HG03108 (cell line): ENCODE measurements around the gene PLVAP.

ENCODE experiments used
- ATAC-seq: cut with Tn5 transposase; IDR thresholded peaks from one replicate; pipeline ENCODE4 v1.9.1; 2021; ENCODE audit warnings: moderate library complexity; ENCODE audit not compliant: unreplicated experiment

The PLVAP gene

DNA sequence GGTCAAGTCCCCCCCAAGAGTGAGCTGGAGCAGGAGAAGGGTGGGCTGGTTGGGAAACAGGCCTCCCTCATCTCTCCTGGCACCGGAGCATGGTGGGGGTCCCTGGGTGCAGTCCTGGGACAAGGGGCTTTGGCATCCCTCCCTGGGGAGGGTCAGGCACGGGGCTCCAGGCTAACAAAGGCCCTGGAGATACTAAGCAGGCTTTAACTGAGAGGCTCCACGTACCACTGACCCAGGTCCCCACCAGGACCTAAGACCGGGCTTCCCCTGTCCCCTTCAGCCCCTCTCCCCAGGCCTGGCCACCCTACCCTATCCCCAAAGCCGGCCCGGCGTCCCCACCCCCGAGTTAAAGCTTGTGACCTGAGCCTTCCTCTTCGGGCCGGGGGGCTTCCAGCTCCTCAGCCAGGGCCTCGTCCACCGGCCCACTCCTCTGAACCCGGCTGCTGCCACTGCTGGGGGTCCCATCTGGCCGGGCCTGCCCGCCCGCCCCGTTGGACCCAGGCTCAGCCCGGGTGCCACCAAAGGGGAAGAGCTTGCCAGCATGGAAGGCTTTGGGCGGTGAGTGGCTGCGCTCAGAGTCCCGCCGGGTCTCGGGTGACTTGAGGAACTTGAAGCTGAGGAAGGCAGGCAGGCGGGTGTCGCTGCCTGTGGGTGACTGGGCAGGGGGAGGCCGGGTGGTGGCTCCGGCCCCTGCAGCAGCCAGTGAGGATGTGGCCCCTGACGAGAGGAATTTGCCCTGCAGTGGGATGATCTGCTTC lies 52.6 kb downstream of the PLVAP start:
- no peak for ATAC-seq

DNA sequence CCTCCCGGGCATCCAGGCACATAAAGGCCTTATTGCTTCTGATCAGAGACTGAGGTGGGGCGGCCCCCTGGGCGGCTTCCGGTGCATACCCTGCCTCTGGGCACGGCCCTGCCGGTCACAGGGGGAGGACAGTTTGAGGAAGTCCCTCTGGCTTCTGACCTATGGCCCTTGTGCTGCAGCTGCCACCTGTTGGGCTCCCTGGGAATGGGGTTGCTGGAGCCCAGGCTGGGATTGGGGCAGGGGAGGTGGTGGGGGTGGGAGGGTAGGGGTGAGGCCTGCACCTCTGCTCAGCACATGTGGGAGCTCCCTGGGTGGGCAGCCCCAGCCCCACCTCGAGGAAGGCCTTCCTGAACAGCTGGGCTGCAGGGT lies 53.2 kb downstream of the PLVAP start:
- ATAC-seq, result no peak

DNA sequence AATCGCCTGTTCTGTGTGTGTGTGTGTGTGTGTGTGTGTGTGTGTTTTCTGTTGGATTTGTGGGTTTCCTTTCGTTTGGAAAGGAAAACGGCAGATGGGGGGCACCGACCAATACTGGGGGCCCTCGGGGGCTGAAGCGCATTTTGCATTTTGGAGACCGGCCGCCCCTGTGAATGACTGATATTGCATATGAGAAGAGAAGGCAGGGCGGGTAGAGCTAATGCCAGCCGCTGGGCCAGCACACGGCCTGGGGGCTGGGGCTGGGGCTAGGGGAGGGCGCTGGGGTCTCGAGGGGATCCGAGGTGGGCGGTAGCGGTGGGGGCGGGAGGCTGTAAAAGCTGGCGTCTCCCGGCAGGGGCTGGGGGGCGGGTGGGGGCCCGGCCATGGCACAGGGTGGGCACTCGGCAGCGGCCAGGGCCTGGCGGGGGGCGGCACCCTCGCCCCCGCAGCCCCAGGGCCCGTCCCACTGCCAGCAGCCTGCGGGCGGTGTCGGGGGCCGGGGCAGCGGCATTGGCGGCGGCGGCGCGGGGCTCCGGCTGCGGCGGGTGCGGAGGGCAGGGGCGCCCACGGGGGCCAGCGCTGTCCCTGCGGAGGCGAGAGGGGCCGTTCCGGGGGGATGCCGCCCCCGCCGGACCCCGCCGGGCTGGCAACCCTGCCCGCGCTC lies 53.7 kb downstream of the PLVAP start:
- no peak for ATAC-seq

DNA sequence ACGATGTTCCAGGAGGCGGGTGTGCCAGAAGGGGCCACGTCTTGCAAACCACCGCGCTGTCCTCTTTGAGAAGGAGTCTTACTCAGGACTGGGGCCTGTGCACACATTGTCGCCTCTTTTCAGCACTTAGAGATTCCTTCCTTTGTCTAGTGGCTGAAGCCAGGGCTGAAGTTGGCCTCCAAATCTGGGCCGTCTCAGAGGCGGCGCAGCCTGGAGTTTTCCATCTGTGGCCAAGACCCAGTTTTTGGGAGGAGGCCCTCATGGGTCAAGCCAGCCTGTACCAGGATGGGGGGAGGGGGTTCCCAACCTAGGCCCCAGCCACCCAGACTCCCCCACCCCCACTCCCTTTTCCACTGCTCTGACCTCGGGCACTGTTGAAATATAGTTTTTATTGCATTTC lies 54.3 kb downstream of the PLVAP start:
- ATAC-seq, result no peak

DNA sequence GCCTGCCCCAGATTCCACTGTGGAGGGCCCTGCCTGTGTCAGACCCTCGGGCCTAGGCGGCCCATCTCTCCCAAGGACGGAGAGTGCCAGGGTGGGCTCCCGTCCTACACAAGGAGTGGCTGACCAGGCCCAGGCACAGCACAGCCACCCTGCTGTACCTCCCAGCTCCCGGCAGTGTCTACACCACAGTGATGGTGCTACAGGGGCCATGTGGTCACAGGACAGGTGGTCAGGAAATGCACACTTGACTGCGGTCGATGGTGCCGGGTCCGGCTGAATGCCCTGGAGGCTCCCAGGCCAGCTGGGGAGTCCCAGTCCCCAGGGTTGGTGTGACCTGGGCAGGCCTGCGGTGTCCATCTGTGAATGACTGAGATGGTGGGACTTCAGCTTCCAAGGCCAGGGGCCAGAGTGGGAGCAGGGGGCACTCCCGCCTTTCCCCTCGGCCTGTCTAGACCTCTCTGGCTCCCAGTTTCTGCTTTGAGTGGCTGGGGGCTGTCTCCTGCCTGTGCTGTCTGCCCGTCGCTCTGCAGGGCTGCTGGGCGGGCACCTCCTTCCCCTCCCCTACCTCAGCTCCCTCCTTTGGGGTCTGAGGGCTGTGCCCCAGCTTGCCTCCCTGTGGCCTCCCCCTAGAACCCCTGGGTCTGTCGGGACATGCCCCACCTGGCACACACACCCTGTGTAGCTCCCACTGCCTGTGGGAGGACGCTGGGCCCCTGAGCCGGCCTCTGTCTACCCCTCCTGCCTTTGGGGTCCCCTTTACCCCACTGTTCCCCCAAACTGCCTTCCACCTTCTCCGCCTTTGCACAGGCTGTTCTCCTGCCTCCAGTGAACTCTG lies 55.3 kb downstream of the PLVAP start:
- ATAC-seq, result no peak

DNA sequence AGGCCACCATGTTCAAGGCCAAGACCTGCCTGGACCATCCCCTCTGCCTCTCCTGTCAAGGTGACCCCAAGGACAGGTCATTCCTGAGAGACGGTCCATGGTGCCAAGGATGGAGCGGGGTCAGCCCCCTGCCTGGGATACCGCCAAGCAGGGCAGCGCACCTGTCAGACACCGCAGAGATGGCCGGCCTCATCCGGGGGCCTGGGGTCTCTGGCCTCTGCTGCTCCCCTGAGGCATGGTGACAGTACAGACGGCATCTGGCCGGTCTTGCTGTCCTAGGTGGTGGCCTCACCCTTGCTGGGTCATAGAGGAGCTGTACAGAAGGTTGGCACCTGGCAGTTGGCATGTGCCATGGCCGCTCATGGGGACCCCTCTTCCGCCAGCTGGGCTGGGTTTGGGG lies 56.7 kb downstream of the PLVAP start:
- ATAC-seq, result no peak

DNA sequence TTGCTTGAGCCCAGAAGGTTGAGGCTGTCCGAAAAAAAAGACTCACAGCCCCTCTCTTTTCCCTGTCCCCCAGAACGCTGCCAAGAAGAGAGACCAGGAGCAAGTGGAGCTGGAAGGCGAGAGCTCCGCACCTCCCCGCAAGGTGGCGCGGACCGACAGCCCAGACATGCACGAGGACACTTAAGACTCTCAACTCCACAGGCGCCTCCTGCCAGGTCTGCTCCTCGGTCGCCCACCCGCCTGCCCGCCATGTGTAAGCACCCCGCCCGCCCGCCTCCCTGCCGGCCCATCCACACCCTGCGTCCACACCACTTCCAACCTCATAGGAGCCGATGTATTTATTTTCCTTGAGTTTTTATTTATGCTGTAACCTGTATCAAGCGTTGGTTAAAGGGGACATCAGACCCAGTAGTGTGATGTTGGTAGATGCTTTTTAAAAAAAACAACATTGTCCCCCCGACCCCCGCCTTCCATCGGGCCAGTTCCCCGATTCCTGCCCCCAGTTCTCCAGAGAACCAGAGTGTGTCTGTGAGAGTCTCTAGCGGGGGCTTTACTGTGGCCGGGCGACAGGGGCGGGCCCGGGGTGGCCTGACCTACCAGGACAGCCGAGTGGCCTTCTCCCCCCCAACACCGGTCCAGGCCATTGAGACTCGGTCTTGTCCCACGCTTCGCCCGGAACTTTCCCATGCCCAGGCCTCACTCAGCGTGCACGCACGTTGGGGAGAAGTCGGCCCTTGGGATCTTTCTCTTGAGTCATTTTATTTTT lies 57.5 kb downstream of the PLVAP start:
- ATAC-seq, result no peak

DNA sequence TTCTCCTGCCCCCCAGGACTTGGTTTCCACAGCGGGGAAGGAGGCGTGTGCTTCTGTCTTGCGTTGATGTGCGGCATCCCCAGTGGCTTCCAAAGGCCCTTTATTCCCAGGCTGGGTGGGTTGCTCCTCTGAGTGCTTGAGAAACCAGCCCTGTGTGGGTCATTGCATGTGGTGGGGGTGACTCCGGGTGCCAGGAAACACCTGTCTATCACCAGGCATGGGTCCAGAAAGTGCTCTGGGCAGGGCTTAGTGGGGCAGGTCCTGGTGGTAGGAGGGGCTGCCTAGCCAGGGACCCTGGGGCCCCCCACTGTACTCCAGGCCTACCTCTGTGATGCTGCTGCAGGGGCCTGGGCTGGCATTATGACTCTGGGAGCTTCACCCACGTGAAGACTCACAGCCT lies 58.2 kb downstream of the PLVAP start:
- no peak for ATAC-seq

DNA sequence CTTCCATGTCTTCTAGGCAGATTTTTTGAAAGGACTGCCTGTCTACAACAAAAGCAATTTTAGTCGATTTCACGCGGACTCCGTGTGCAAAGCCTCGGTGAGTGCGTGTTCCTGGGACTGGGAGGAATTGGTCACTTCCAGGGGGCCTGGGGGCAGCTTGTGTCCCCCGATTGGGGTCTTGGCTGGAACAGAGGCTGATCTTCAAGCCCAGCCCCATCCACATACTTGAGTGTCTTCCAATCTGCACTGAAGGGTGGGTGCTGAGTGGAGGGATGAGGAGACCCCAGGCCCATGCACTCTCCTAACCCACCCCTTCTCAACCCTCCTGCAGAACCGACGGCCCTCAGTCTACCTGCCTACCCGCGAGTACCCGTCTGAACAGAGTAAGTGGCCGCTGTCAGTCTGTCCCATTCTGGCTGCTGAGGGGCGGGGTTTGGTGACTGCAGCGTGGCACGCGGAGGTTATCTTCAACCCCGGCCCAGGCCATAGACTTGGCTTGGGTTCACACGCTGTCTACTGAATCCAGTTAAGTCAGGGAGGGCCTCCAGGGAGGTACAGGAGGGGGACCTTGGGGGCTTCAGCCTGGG lies 63.0 kb downstream of the PLVAP start:
- no peak for ATAC-seq

DNA sequence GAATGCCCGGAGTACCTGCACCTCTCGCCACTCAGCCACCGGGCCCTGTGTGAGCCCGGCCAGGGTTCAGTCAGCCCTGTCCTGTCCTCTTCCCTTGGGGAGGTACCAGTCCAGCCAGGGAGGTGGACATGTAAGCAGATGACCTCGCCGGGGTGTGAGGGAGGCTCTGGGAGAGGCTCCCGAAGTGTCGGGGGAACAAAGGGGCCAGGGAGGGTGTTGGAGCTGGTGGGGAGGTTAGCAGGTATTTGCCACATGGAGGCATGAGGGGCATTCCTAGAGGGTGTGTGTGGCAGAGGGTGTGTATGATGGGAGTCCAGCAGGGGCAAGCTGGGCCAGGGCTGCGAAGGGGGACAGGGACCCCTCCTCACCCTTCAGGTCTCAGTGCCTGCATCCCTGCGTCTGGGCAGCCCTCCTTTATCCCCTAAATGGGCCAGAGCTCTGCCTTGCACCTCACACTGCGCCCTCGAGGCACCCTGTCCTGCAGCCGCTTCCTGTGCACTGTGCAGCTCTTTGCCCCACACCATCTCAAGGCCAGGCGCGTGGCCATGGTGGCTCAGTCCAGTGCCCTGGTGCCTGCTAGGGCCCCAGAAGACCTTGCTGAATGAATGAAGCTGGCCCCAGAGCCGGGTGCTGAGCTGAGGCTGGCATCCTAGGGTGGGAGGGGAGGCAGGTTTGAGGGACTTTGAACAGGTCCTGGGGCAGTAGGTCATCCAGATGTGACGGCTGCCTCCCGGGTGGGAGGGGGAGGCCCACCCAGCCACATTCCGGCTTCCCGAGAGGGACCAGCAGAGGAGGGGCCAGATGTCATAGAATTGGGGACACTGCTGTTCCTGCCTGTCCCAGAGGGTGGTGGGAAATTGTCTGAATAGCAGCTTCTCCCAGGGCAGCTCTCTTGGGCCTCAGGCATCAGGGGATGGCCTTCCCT lies 64.7 kb downstream of the PLVAP start:
- no peak for ATAC-seq

DNA sequence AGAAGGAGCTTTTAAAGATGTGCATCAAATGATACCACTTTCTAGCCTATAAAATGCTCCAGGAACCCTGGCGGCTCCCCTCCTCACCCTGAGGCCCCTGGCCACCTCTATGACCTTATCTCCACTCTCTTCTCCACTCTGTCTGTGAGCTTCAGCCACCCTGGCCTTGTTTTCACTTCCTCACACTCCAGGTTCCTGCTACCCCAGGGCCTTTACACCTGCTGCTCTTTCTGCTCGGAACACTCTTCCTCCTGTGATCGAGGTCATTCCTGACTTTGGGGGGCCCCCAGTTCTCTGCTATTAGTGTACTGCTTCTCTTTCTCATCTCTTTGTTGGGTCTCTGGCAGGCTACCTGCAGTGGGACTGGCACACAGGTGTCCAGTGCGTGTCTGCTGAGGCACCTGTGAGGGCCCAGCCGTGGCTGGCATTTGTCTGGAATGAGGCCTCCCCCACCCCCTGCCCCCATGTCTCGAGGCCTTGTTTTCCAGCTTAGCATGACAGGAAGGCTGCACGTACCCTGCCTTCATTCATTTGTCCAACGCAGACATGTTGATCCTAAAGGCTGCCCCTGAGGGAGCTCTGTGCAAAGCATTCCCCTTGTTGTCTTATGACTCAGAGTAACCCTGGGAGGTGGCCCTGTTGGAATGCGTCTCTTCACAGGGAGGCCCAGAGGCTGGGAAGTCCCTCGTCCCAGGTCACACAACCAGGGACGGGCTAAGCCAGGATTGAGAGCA lies 65.5 kb downstream of the PLVAP start:
- no peak for ATAC-seq

DNA sequence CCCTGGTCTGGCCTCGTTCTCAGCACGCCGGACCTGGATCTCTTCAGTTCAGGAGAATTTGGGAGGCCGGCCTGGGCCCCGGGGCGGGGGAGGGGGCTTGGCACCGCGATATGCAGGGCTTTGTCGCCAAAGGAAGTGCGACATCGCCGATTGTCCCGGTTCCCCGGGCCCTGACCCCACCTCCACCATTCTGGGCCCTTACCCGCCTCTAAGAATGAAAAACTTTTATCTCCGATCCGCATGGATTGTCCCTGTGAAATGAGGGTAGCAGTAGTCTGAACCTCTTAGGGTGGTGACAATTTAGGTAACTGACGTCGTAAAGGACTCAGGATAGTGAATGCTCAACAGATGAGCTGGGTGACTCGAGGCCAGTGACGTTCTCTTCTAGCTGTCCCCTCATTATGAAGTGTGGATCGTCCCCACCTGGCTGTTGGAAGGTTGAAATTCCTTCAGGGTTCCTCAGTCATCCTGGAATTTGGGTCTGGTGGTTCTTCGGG lies 67.1 kb downstream of the PLVAP start:
- ATAC-seq, result no peak

DNA sequence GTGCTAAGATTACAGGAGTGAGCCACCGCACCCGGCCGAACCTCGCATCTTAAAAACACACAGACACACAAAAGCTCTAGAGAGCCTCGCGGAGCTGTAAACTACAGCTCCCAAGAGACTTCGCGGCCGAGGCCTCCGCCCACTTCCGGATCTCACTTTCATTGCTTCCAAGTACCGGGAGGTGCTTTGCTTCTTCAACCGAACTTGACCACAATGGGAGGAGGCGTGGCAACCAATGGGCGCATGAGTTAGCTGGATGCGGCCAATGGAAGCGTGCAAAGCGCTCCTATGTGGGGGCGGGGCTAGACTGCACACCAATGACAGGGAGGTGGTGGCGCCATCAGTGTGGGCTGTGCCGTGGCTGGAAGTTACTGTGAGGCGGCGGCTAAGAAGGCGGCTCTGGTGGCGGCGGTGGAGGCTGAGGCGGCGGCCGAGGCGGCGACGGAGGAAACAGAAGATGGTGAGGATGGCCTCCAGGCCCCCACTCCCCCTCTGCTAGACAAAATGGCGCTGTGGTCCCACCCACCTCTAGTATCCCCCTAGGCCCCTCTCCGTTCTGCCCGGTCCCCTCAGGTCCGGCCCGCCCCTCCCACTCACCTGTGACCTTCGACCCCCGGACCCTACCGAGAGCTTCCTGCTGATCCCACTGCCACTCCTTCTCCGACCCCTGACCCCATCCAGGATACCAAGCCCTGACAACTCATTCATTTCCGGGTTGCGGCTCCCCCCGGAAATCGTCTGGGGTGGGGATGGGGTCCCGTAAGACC lies 67.8 kb downstream of the PLVAP start, which contains the start of gene DDA1:
Gene DDA1, plus strand, starts transcription at position 366 of the 767 bp plus-strand sequence. Its CDS starts 92 bp downstream, at position 458.
- ATAC-seq, result peak; percentile 45

DNA sequence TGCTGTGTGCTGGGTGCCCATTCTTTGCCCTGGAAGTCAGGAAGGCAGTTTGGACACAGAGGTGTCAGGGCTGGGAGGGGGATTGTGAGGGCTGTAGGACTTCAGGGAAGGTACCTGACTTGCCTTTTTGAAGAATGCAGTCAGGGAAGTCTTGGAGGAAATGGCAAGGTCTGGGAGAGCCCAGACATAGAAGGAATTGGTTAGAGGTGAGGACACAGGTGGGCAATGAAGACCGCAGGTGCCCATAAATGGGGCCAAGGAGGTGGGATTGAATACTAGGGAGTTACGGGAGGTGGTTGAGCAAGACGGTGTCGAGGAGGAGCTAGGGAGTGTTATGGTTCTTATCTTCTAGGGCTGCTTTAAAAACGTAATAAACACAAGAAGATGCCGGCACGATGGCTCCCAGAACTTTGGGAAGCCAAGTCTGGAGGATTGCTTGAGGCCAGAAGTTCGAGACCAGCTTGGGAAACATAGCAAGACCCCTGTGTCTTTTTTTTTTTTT lies 69.2 kb downstream of the PLVAP start:
- ATAC-seq, result no peak

DNA sequence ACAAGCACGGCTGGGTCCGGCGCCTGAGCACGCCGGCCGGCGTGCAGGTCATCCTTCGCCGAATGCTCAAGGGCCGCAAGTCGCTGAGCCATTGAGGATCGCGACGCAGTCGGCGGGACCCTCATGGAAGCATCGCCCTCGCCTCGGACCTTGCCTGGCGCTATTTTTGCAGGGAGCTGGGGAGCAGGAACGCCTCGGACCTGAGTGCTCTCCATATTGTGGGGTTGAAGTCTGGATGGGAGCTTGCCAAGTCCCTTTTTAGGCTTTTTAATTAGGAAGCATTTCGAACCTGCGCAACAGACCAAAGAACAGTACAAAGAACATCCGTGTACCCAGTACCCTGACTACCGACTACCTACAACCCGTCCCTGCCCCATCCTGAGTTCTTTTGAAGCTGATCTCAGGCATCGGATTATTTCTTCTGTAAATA lies 70.8 kb downstream of the PLVAP start:
- no peak for ATAC-seq

DNA sequence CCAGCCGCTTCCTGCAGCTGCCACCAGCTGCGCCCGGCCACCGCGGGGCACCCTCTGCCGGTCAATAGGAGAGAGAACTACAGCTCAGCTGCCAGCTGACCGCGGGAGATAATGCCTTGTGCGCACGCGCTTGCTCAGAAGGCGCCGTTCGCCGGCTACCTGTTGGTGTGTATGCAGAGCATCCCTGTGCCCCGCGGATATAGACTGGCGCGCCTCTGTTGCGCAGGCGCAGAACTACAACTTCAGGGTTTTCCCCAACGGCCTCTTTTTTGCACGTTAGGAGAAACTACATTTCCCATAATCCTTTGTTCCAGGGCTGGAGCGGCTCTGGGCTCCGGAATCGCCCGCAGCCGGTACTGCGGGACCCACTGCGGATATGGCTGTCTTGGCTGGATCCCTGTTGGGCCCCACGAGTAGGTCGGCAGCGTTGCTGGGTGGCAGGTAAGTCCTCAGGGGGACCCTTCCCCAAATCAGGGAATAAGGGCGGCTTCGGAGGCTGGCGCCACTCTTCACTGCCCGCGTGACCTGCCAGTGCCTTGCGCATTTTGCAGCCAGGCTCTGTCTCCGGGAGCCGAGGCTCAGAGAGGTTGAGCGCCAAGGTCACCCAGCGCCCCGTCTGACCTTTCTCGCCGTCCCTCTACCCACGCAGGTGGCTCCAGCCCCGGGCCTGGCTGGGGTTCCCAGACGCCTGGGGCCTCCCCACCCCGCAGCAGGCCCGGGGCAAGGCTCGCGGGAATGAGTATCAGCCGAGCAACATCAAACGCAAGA lies 71.4 kb downstream of the PLVAP start, which contains the start of gene MRPL34:
Gene MRPL34, plus strand, starts transcription at position 356 of the 768 bp plus-strand sequence. Its CDS starts 21 bp downstream, at position 377.
- peak; percentile 63 for ATAC-seq

DNA sequence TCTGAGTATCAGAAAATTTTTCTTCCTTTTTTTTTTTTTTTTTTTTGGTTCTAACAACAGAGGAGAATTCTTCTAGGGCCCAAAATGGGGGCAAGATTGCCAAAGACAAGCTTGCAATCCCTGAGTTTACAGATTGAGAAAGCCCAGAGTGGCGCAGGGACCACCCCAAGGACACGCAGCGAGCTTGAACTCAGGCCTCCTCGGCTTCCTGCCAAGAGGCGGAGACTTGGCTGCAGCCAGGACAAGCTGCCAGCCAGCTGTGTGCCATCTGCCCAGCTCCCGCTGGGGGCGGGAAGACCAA lies 72.0 kb downstream of the PLVAP start:
- no peak for ATAC-seq
